ENCODE results near the gene SPZ1.

GRCh38 chr5:80370390-80370789 lies 50.6 kb downstream of the SPZ1 start:
- TF ChIP-seq YY1 (IDR thresholded peaks at IDR 0.05; ENCODE audit: low read depth, low read length) (no peak), GTF2F1 (IDR thresholded peaks at IDR 0.05; ENCODE audit: borderline replicate concordance, low read depth, low read length) (no peak)
